Measurements from ENCODE around the gene TACO1.

Gene TACO1

GRCh38 chr17:63639125-63639524 lies 38.4 kb downstream of the TACO1 start:
- Histone ChIP-seq H3K36me3 (replicated peaks; ENCODE audit: low read depth, low read length) (peaks cover 8% of the 10 kb centered on the region), H3K79me2 (ENCODE audit: low read length) (no peaks in the 10 kb centered on the region), H3K4me3 (ENCODE audit: low read length) (no peak overlapping the region), H3K4me2 (ENCODE audit: low read length) (no peak overlapping the region), H2AFZ (ENCODE audit: low read depth, low read length) (no peak overlapping the region), H3K9ac (ENCODE audit: low read length) (no peak overlapping the region), H3K27me3 (ENCODE audit: low read depth, low read length) (no peaks in the 10 kb centered on the region), H3K4me1 (ENCODE audit: low read length) (no peaks in the 10 kb centered on the region), H3K27ac (ENCODE audit: low read length) (no peak overlapping the region), H3K9me3 (ENCODE audit: insufficient read depth, low read length) (no peaks in the 10 kb centered on the region), H4K20me1 (ENCODE audit: insufficient read depth, low read length) (no peaks in the 10 kb centered on the region)
- TF ChIP-seq CTCF (IDR thresholded peaks at IDR 0.05; ENCODE audit: low read depth, low read length) (no peak), EZH2phosphoT487 (IDR thresholded peaks at IDR 0.05; ENCODE audit: low read depth) (no peak)

- H3K79me2 ChIP-seq (ENCODE audit: low read length), result no peaks in the 10 kb centered on the region
- no peaks in the 10 kb centered on the region for H3K27me3 ChIP-seq (ENCODE audit: low read depth, low read length)
- peaks cover 8% of the 10 kb centered on the region for H3K4me1 ChIP-seq (ENCODE audit: low read length)
- no peak overlapping the region for H3K9ac ChIP-seq (ENCODE audit: low read length)
- no peak overlapping the region for H3K4me3 ChIP-seq (ENCODE audit: low read length)
- peaks cover 6% of the 10 kb centered on the region for H3K36me3 ChIP-seq (replicated peaks; ENCODE audit: low read depth, low read length)
- H3K4me2 ChIP-seq (ENCODE audit: low read length), result no peak overlapping the region
- H3K9me3 ChIP-seq (ENCODE audit: insufficient read depth, low read length), result no peaks in the 10 kb centered on the region
- no peaks in the 10 kb centered on the region for H4K20me1 ChIP-seq (ENCODE audit: insufficient read depth, low read length)
- TF ChIP-seq EZH2phosphoT487 (IDR thresholded peaks at IDR 0.05; ENCODE audit: low read depth) (no peak), CTCF (IDR thresholded peaks at IDR 0.05; ENCODE audit: low read depth, low read length) (no peak)
- no peak overlapping the region for H2AFZ ChIP-seq (ENCODE audit: low read depth, low read length)
- no peak overlapping the region for H3K27ac ChIP-seq (ENCODE audit: low read length)
Measured at GRCh38 chr17:63640038-63640437, 39.3 kb downstream of the TACO1 start.

- H4K20me1 ChIP-seq (ENCODE audit: insufficient read depth, low read length), result no peaks in the 10 kb centered on the region
- no peak overlapping the region for H3K9ac ChIP-seq (ENCODE audit: low read length)
- no peaks in the 10 kb centered on the region for H3K9me3 ChIP-seq (ENCODE audit: insufficient read depth, low read length)
- no peaks in the 10 kb centered on the region for H3K79me2 ChIP-seq (ENCODE audit: low read length)
- H3K27ac ChIP-seq (ENCODE audit: low read length), result no peak overlapping the region
- H3K36me3 ChIP-seq (replicated peaks; ENCODE audit: low read depth, low read length), result peaks cover 3% of the 10 kb centered on the region
- H3K4me3 ChIP-seq (ENCODE audit: low read length), result no peak overlapping the region
- no peaks in the 10 kb centered on the region for H3K27me3 ChIP-seq (ENCODE audit: low read depth, low read length)
- H2AFZ ChIP-seq (ENCODE audit: low read depth, low read length), result no peak overlapping the region
- peaks cover 26% of the 10 kb centered on the region for H3K4me1 ChIP-seq (ENCODE audit: low read length)
- TF ChIP-seq CTCF (IDR thresholded peaks at IDR 0.05; ENCODE audit: low read depth, low read length) (no peak), EZH2phosphoT487 (IDR thresholded peaks at IDR 0.05; ENCODE audit: low read depth) (no peak)
- no peak overlapping the region for H3K4me2 ChIP-seq (ENCODE audit: low read length)
Measured at GRCh38 chr17:63641692-63642448, 41.2 kb downstream of the TACO1 start.

GRCh38 chr17:63644846-63645245 lies 44.2 kb downstream of the TACO1 start:
- Histone ChIP-seq H3K4me1 (ENCODE audit: low read length) (peaks cover 28% of the 10 kb centered on the region), H3K9me3 (ENCODE audit: insufficient read depth, low read length) (no peaks in the 10 kb centered on the region), H2AFZ (ENCODE audit: low read depth, low read length) (no peak overlapping the region), H3K4me3 (ENCODE audit: low read length) (no peak overlapping the region), H3K9ac (ENCODE audit: low read length) (no peak overlapping the region), H3K79me2 (ENCODE audit: low read length) (no peaks in the 10 kb centered on the region), H3K4me2 (ENCODE audit: low read length) (no peak overlapping the region), H3K27ac (ENCODE audit: low read length) (no peak overlapping the region), H3K36me3 (replicated peaks; ENCODE audit: low read depth, low read length) (peaks cover 9% of the 10 kb centered on the region), H4K20me1 (ENCODE audit: insufficient read depth, low read length) (no peaks in the 10 kb centered on the region), H3K27me3 (ENCODE audit: low read depth, low read length) (no peaks in the 10 kb centered on the region)
- TF ChIP-seq EZH2phosphoT487 (IDR thresholded peaks at IDR 0.05; ENCODE audit: low read depth), result no peak
- TF ChIP-seq CTCF (IDR thresholded peaks at IDR 0.05; ENCODE audit: low read depth, low read length), result no peak
